Measurements from ENCODE around the gene POU6F2.

The POU6F2 gene

GRCh38 chr7:39199006-39199405, 221.3 kb downstream of the POU6F2 start:
- H3K4me1 ChIP-seq (ENCODE audit: control insufficient read depth, insufficient read depth, low read length), result no peaks in the 10 kb centered on the region
- H3K36me3 ChIP-seq (ENCODE audit: control insufficient read depth in 2 of 2, insufficient read depth in 2 of 2, low read length in 2 of 2), result no peaks in the 10 kb centered on the region
- H3K27me3 ChIP-seq (ENCODE audit: control insufficient read depth in 1 of 2, insufficient read depth in 2 of 2, low read length in 2 of 2), result no peaks in the 10 kb centered on the region
- no peak overlapping the region for H3K9ac ChIP-seq (ENCODE audit: low read length in 2 of 2)
- no peak overlapping the region for H3K27ac ChIP-seq (ENCODE audit: low read length)
- no peaks in the 10 kb centered on the region for H3K9me3 ChIP-seq (ENCODE audit: control insufficient read depth in 2 of 2, low read length in 2 of 2)
- no peak overlapping the region for H3K4me3 ChIP-seq (ENCODE audit: low read length in 2 of 2)

DNA sequence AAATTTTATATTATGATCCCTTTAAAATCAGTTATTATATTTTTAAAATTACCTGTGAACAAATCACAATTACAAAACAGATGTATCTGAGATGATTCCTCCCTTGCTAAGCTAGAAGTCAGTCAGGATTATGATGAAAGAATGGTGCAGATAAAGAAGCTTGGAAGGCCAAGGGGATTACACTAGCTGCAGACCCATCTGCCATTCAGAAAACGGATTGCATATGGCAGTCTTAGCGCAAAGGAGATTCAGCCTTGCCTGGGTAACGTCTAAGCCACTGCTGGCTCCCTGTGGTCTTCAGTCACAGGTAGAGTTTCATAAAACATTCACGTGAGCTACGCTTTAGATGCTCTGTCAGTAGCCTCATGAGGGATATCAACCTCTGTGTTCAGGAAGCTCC, 222.2 kb downstream of the POU6F2 start:
- no peak overlapping the region for H3K27ac ChIP-seq (ENCODE audit: low read length)
- H3K9ac ChIP-seq (ENCODE audit: low read length in 2 of 2), result no peak overlapping the region
- no peak overlapping the region for H3K4me3 ChIP-seq (ENCODE audit: low read length in 2 of 2)
- H3K9me3 ChIP-seq (ENCODE audit: control insufficient read depth in 2 of 2, low read length in 2 of 2), result no peaks in the 10 kb centered on the region
- no peaks in the 10 kb centered on the region for H3K4me1 ChIP-seq (ENCODE audit: control insufficient read depth, insufficient read depth, low read length)
- H3K36me3 ChIP-seq (ENCODE audit: control insufficient read depth in 2 of 2, insufficient read depth in 2 of 2, low read length in 2 of 2), result no peaks in the 10 kb centered on the region
- H3K27me3 ChIP-seq (ENCODE audit: control insufficient read depth in 1 of 2, insufficient read depth in 2 of 2, low read length in 2 of 2), result no peaks in the 10 kb centered on the region

GRCh38 chr7:39202041-39202440, 224.3 kb downstream of the POU6F2 start:
- H3K4me3 ChIP-seq (ENCODE audit: low read length in 2 of 2), result no peak overlapping the region
- H3K27ac ChIP-seq (ENCODE audit: low read length), result no peak overlapping the region
- H3K9me3 ChIP-seq (ENCODE audit: control insufficient read depth in 2 of 2, low read length in 2 of 2), result no peaks in the 10 kb centered on the region
- H3K36me3 ChIP-seq (ENCODE audit: control insufficient read depth in 2 of 2, insufficient read depth in 2 of 2, low read length in 2 of 2), result no peaks in the 10 kb centered on the region
- H3K9ac ChIP-seq (ENCODE audit: low read length in 2 of 2), result no peak overlapping the region
- H3K27me3 ChIP-seq (ENCODE audit: control insufficient read depth in 1 of 2, insufficient read depth in 2 of 2, low read length in 2 of 2), result no peaks in the 10 kb centered on the region
- H3K4me1 ChIP-seq (ENCODE audit: control insufficient read depth, insufficient read depth, low read length), result no peaks in the 10 kb centered on the region

DNA sequence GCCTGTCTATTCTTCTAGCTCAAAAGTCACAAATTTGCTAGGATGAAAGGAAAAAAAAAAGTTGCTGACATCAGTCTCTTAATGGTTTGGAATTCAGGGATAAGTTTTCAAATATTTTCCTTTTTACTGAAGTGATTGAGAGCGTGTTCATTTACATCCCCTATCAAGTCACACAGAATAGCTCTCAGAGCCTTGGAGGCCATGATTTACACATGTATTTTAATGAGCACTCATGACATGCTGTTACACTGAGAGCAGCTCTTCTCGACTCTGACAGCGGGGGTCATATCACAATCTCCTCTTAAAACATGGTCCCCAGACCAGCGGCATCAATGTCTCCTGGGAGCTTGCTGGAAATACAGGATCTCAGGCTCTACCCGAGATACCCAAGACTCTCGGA, 232.7 kb downstream of the POU6F2 start:
- no peaks in the 10 kb centered on the region for H3K27me3 ChIP-seq (ENCODE audit: control insufficient read depth in 1 of 2, insufficient read depth in 2 of 2, low read length in 2 of 2)
- H3K36me3 ChIP-seq (ENCODE audit: control insufficient read depth in 2 of 2, insufficient read depth in 2 of 2, low read length in 2 of 2), result no peaks in the 10 kb centered on the region
- H3K9me3 ChIP-seq (ENCODE audit: control insufficient read depth in 2 of 2, low read length in 2 of 2), result no peaks in the 10 kb centered on the region
- no peaks in the 10 kb centered on the region for H3K4me1 ChIP-seq (ENCODE audit: control insufficient read depth, insufficient read depth, low read length)
- no peak overlapping the region for H3K4me3 ChIP-seq (ENCODE audit: low read length in 2 of 2)
- no peak overlapping the region for H3K9ac ChIP-seq (ENCODE audit: low read length in 2 of 2)
- H3K27ac ChIP-seq (ENCODE audit: low read length), result no peak overlapping the region

DNA sequence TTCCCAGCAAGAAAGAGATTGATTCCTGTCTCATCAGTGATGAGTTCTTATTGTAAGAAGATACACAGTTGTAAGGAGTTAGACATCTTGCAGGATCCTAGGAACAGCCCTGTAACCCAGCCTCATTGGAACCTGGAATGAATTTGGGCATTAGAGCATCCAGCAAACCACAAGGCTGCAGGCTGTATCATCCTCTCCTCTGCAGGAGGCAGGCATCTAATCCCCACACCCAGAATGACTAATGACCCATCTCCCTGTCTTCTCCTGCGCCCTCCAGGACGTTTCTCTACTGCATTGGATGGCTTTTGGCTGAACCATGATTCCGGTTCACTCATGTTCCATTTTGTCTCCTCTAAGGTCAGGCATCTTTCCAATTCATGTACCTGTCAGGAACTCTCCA, 233.9 kb downstream of the POU6F2 start:
- Histone ChIP-seq H3K4me3 (ENCODE audit: low read length in 2 of 2) (no peak overlapping the region), H3K27ac (ENCODE audit: low read length) (no peak overlapping the region), H3K9ac (ENCODE audit: low read length in 2 of 2) (no peak overlapping the region), H3K27me3 (ENCODE audit: control insufficient read depth in 1 of 2, insufficient read depth in 2 of 2, low read length in 2 of 2) (peaks cover 0 to 2% of the 10 kb centered on the region in 2 donors), H3K9me3 (ENCODE audit: control insufficient read depth in 2 of 2, low read length in 2 of 2) (no peaks in the 10 kb centered on the region), H3K4me1 (ENCODE audit: control insufficient read depth, insufficient read depth, low read length) (no peaks in the 10 kb centered on the region), H3K36me3 (ENCODE audit: control insufficient read depth in 2 of 2, insufficient read depth in 2 of 2, low read length in 2 of 2) (no peaks in the 10 kb centered on the region)

DNA sequence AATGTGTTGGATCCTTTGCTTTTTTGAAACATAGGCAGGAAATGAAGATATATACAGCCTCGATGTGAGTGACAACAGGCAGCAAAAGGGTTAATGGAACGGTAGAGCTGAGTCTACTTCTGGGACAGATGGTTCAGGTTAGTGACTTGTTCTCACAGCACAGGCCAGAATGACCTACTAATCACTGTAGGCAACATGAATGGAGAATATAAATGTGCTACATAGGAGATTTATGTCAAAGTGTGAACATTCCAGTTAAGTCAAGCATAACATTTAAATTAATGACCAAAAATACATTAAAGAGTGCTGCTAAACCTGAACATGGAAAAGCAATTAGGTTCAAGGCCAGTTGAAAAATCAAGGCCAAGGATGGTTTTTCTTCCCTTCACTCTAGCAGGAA, 235.2 kb downstream of the POU6F2 start:
- no peak overlapping the region for H3K9ac ChIP-seq (ENCODE audit: low read length in 2 of 2)
- H3K9me3 ChIP-seq (ENCODE audit: control insufficient read depth in 2 of 2, low read length in 2 of 2), result no peaks in the 10 kb centered on the region
- H3K27ac ChIP-seq (ENCODE audit: low read length), result no peak overlapping the region
- H3K4me3 ChIP-seq (ENCODE audit: low read length in 2 of 2), result no peak overlapping the region
- H3K4me1 ChIP-seq (ENCODE audit: control insufficient read depth, insufficient read depth, low read length), result no peaks in the 10 kb centered on the region
- peaks cover 0 to 2% of the 10 kb centered on the region in 2 donors for H3K27me3 ChIP-seq (ENCODE audit: control insufficient read depth in 1 of 2, insufficient read depth in 2 of 2, low read length in 2 of 2)
- H3K36me3 ChIP-seq (ENCODE audit: control insufficient read depth in 2 of 2, insufficient read depth in 2 of 2, low read length in 2 of 2), result no peaks in the 10 kb centered on the region

DNA sequence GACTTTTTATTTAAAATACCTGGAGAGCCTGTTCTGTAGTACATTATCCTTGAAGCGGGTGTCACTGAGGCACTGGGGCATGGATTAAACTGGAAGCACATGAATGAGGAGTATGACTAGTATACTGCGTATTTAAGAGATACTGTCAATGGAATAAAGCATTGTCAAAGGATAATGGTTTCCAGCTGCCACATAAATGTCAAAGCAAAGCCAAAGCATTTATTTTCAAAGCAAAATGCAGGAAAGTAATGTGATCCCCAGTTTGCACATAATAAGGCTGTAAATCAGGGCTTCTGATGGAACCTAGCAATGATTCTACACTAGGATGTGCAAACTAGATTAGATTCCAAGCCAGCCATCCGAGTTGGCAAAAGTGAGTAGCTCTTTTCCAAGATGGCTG, 240.1 kb downstream of the POU6F2 start:
- Histone ChIP-seq H3K4me3 (ENCODE audit: low read length in 2 of 2) (no peak overlapping the region), H3K27me3 (ENCODE audit: control insufficient read depth in 1 of 2, insufficient read depth in 2 of 2, low read length in 2 of 2) (peaks cover 0 to 2% of the 10 kb centered on the region in 2 donors), H3K36me3 (ENCODE audit: control insufficient read depth in 2 of 2, insufficient read depth in 2 of 2, low read length in 2 of 2) (no peaks in the 10 kb centered on the region), H3K9me3 (ENCODE audit: control insufficient read depth in 2 of 2, low read length in 2 of 2) (no peaks in the 10 kb centered on the region), H3K27ac (ENCODE audit: low read length) (no peak overlapping the region), H3K4me1 (ENCODE audit: control insufficient read depth, insufficient read depth, low read length) (no peaks in the 10 kb centered on the region), H3K9ac (ENCODE audit: low read length in 2 of 2) (no peak overlapping the region)

DNA sequence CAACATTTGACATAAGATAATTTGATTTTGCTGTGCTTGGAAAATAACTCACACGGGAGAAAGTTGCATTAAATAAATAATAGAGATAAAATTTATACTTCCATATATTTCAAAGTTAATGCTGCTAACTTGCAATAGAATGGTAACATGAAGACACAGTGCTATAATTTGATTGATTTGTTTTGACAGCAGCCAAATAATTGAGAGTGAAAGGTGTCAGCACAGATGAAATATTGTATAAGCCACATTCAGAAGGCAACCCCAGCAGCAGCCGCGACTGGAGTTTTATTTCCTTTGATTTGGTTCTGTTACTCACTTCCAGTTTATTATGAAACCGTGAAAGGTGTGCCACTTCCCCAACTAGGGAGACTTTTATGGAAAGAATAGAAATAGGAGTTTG, 242.2 kb downstream of the POU6F2 start:
- Histone ChIP-seq H3K9me3 (ENCODE audit: control insufficient read depth in 2 of 2, low read length in 2 of 2) (no peaks in the 10 kb centered on the region), H3K27me3 (ENCODE audit: control insufficient read depth in 1 of 2, insufficient read depth in 2 of 2, low read length in 2 of 2) (peaks cover 0 to 2% of the 10 kb centered on the region in 2 donors), H3K4me3 (ENCODE audit: low read length in 2 of 2) (no peak overlapping the region), H3K9ac (ENCODE audit: low read length in 2 of 2) (no peak overlapping the region), H3K36me3 (ENCODE audit: control insufficient read depth in 2 of 2, insufficient read depth in 2 of 2, low read length in 2 of 2) (no peaks in the 10 kb centered on the region), H3K27ac (ENCODE audit: low read length) (no peak overlapping the region), H3K4me1 (ENCODE audit: control insufficient read depth, insufficient read depth, low read length) (no peaks in the 10 kb centered on the region)

- Histone ChIP-seq H3K27ac (ENCODE audit: low read length) (no peak overlapping the region), H3K9ac (ENCODE audit: low read length in 2 of 2) (no peak overlapping the region), H3K36me3 (ENCODE audit: control insufficient read depth in 2 of 2, insufficient read depth in 2 of 2, low read length in 2 of 2) (no peaks in the 10 kb centered on the region), H3K4me3 (ENCODE audit: low read length in 2 of 2) (no peak overlapping the region), H3K27me3 (ENCODE audit: control insufficient read depth in 1 of 2, insufficient read depth in 2 of 2, low read length in 2 of 2) (no peaks in the 10 kb centered on the region), H3K4me1 (ENCODE audit: control insufficient read depth, insufficient read depth, low read length) (no peaks in the 10 kb centered on the region), H3K9me3 (ENCODE audit: control insufficient read depth in 2 of 2, low read length in 2 of 2) (no peaks in the 10 kb centered on the region)
Measured at GRCh38 chr7:39221901-39222300, 244.2 kb downstream of the POU6F2 start.

DNA sequence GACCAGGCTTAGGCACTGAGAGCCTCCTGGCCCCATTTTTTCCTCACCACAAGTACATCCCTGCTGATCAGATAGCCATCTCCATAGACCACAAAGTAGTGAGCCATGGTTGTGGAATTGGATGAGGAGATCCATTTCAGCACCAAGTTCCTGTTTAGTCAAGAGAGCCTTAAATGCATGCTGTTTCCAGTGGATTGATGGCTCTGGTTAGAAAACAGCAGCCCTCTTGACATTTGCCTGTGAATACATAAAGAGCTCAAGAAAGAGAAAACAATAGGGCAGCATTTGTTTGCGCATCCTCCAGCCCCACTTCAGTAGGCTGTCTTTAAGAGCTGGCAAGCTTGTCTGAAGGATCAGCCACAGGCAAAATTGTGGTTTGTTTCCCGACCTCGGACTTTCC, 251.2 kb downstream of the POU6F2 start:
- no peak overlapping the region for H3K4me3 ChIP-seq (ENCODE audit: low read length in 2 of 2)
- no peaks in the 10 kb centered on the region for H3K4me1 ChIP-seq (ENCODE audit: control insufficient read depth, insufficient read depth, low read length)
- no peak overlapping the region for H3K9ac ChIP-seq (ENCODE audit: low read length in 2 of 2)
- no peaks in the 10 kb centered on the region for H3K36me3 ChIP-seq (ENCODE audit: control insufficient read depth in 2 of 2, insufficient read depth in 2 of 2, low read length in 2 of 2)
- no peak overlapping the region for H3K27ac ChIP-seq (ENCODE audit: low read length)
- no peaks in the 10 kb centered on the region for H3K27me3 ChIP-seq (ENCODE audit: control insufficient read depth in 1 of 2, insufficient read depth in 2 of 2, low read length in 2 of 2)
- H3K9me3 ChIP-seq (ENCODE audit: control insufficient read depth in 2 of 2, low read length in 2 of 2), result no peaks in the 10 kb centered on the region

GRCh38 chr7:39233851-39234529, 256.3 kb downstream of the POU6F2 start:
- no peak overlapping the region for H3K9ac ChIP-seq (ENCODE audit: low read length in 2 of 2)

More at GRCh38 chr7:39233851-39234529, 256.3 kb downstream of the POU6F2 start:
- no peaks in the 10 kb centered on the region for H3K4me1 ChIP-seq (ENCODE audit: control insufficient read depth, insufficient read depth, low read length)
- H3K27me3 ChIP-seq (ENCODE audit: control insufficient read depth in 1 of 2, insufficient read depth in 2 of 2, low read length in 2 of 2), result no peaks in the 10 kb centered on the region
- no peaks in the 10 kb centered on the region for H3K9me3 ChIP-seq (ENCODE audit: control insufficient read depth in 2 of 2, low read length in 2 of 2)
- H3K36me3 ChIP-seq (ENCODE audit: control insufficient read depth in 2 of 2, insufficient read depth in 2 of 2, low read length in 2 of 2), result no peaks in the 10 kb centered on the region
- no peak overlapping the region for H3K4me3 ChIP-seq (ENCODE audit: low read length in 2 of 2)
- H3K27ac ChIP-seq (ENCODE audit: low read length), result no peak overlapping the region
